Measurements from ENCODE around the gene RPL3.
A peak's percentile ranks its signal among the peaks of the same experiment; 100 is the strongest.

DNA sequence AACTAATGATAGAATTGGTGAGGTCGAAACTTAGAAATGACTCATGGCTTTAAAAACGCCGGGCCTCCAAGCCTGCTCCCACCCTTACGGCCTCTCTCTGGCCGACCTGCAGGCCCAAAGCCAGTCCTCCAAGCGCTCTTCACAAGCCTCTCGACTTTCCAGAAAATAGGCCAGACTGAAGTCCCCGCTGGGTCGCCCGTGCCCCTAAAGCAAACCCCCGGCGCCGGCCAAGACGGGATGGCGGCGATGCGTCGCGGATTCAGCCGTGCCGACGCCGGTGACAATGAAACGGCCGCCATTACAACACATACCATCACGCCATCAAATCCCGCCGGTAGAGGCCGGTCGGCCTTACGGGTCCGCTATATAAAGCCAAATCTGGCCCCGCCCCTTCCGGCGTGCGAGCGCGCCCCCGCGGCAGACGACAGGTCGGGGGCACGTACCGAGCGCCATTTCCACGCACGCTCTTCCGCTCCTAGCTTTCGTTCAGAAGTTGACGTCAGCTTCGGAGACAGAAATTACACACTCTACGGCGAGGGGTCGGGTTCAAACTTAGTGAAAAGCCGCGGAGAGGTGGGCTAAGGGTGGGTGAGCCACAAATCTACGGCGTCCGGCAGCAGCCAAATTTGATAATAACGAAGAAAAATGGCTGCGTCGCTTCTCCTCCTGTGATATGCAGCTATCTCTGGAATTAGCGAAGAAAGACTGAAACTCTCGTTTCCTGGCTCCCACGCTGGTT is at the start of gene RPL3:
- no peak for TF ChIP-seq EZH2 (IDR thresholded peaks at IDR 0.05; ENCODE audit: low read length, missing control alignments)
- TF ChIP-seq, protein P1, sequence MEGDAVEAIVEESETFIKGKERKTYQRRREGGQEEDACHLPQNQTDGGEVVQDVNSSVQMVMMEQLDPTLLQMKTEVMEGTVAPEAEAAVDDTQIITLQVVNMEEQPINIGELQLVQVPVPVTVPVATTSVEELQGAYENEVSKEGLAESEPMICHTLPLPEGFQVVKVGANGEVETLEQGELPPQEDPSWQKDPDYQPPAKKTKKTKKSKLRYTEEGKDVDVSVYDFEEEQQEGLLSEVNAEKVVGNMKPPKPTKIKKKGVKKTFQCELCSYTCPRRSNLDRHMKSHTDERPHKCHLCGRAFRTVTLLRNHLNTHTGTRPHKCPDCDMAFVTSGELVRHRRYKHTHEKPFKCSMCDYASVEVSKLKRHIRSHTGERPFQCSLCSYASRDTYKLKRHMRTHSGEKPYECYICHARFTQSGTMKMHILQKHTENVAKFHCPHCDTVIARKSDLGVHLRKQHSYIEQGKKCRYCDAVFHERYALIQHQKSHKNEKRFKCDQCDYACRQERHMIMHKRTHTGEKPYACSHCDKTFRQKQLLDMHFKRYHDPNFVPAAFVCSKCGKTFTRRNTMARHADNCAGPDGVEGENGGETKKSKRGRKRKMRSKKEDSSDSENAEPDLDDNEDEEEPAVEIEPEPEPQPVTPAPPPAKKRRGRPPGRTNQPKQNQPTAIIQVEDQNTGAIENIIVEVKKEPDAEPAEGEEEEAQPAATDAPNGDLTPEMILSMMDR (conservative IDR thresholded peaks at IDR 0.05 in 1 of 2, IDR thresholded peaks at IDR 0.05 in 1 of 2; ENCODE audit: low read depth in 1 of 2, low read length in 2 of 2), result peak in 1 of 2 donors; percentile 2

Data from fibroblast of lung (primary cell).